BE2C (cell line): ENCODE data around the gene EXOC4.

Experiments
- DNase-seq: peaks from one replicate; pipeline ENCODE4 v3.0.0-alpha.2; 2020
- H3K27me3 ChIP-seq: fragments of 250-450 bp; sonication (Bioruptor Pico); 2 replicates; pipeline ENCODE4 v1.5.1; 2020; ENCODE audit warnings: mild to moderate bottlenecking
- H3K36me3 ChIP-seq: fragments of 250-450 bp; sonication (Bioruptor Pico); 2 replicates; pipeline ENCODE4 v1.5.1; 2020; ENCODE audit warnings: mild to moderate bottlenecking
- H3K4me1 ChIP-seq: fragments of 250-450 bp; sonication (Bioruptor Pico); 2 replicates; pipeline ENCODE4 v1.5.1; 2020
- H3K4me3 ChIP-seq: 2 replicates; pipeline ENCODE4 v1.5.1; 2011; ENCODE audit warnings: low read depth, low read length
- H3K9me3 ChIP-seq: fragments of 250-450 bp; sonication (Bioruptor Pico); 2 replicates; pipeline ENCODE4 v1.5.1; 2020
- TF ChIP-seq, protein P1 (sequence below): IDR thresholded peaks from 2 replicates; pipeline ENCODE4 v1.5.1; 2012; ENCODE audit warnings: mild to moderate bottlenecking, low read depth, low read length

The EXOC4 gene

DNA sequence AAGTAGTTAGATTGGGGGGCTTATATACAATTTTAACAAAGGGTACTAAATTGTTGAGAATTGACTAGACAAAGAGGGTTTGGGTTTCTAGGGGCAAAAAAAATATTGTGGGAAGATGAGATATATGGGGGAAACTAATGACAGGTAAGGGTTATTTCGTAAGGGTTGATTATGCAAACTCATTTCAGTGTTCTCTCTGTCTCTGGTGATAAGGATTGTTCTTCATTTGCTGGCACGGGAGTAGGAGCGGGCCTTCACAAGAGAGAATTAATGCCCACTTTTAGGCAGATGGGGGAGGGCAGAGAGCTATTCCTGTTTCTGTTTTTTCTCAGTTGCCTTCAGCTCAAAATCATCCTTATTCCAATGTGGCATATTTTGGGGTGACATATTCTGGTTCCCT, 258.4 kb downstream of the EXOC4 start:
- no peaks in the 10 kb centered on the region for H3K9me3 ChIP-seq

DNA sequence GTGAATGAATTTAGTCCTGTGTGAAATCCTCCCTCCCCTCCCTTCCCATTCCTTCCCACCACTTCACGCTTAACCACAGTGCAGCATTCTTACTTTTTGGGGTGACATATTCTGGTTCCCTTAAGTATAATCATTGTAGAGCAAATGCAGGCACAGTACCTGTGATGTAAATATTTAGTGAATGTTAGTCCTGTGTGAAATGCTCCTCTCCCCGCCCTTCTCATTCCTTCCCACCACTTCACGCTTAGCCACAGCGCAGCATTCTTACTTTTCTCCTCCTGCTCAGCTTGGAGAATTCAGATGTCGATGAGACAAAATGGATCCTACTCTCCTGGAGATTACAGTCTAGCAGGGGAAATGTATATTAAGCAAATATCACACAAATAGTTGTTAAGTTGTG, 258.8 kb downstream of the EXOC4 start:
- TF ChIP-seq, protein P1, sequence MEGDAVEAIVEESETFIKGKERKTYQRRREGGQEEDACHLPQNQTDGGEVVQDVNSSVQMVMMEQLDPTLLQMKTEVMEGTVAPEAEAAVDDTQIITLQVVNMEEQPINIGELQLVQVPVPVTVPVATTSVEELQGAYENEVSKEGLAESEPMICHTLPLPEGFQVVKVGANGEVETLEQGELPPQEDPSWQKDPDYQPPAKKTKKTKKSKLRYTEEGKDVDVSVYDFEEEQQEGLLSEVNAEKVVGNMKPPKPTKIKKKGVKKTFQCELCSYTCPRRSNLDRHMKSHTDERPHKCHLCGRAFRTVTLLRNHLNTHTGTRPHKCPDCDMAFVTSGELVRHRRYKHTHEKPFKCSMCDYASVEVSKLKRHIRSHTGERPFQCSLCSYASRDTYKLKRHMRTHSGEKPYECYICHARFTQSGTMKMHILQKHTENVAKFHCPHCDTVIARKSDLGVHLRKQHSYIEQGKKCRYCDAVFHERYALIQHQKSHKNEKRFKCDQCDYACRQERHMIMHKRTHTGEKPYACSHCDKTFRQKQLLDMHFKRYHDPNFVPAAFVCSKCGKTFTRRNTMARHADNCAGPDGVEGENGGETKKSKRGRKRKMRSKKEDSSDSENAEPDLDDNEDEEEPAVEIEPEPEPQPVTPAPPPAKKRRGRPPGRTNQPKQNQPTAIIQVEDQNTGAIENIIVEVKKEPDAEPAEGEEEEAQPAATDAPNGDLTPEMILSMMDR, result no peak
- H3K4me3 ChIP-seq, result no peak overlapping the region
- no peaks in the 10 kb centered on the region for H3K36me3 ChIP-seq

More for the DNA sequence above, 258.4 kb downstream of the EXOC4 start:
- no peaks in the 10 kb centered on the region for H3K27me3 ChIP-seq
- H3K36me3 ChIP-seq, result no peaks in the 10 kb centered on the region
- DNase-seq, result no peak
- H3K4me3 ChIP-seq, result no peak overlapping the region
- TF ChIP-seq, protein P1, result no peak
- H3K4me1 ChIP-seq, result no peaks in the 10 kb centered on the region

DNA sequence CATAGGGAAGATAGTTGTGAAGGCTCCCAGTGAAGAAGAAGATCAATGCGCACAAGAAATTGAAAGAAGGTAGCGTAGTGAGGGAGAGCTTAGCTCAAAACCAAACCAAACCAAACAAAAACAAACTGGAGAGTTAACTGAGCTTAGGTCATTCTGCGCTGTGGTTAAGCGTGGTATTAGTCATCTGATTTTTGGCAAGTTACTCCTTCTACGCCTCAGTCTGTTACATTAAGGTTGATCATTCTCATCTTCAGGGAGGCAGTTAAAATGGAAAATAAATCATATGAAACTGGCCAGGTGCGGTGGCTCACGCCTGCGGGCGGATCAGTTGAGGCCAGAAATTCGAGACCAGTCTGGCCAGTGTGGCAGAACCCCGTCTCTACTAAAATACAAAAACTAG, 259.7 kb downstream of the EXOC4 start:
- TF ChIP-seq, protein P1, result no peak
- no peak for DNase-seq
- H3K36me3 ChIP-seq, result no peaks in the 10 kb centered on the region

More for the DNA sequence above, 258.8 kb downstream of the EXOC4 start:
- DNase-seq, result no peak
- H3K9me3 ChIP-seq, result no peaks in the 10 kb centered on the region
- H3K4me1 ChIP-seq, result no peaks in the 10 kb centered on the region
- no peaks in the 10 kb centered on the region for H3K27me3 ChIP-seq

DNA sequence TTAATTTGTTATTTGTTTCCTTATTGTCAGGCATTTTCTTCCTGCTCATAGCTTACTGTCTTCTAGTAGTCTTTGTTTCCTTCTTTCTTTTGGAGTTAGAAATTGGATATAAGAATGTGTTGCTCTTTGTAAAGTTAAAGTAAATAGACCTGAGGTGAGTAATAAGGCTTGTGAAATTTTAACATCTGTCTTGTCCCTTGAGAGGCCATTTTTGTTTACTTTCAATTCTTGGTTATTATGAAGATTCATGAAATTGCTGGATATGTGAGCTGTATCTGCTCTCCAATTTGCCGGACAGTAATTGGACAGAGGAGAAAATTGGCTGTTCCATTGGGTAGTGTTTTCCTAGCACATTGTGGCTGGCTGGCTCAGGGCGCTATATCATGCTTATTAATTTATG, 260.7 kb downstream of the EXOC4 start:
- no peaks in the 10 kb centered on the region for H3K27me3 ChIP-seq
- no peak overlapping the region for H3K4me3 ChIP-seq
- no peaks in the 10 kb centered on the region for H3K9me3 ChIP-seq
- no peak for DNase-seq
- no peaks in the 10 kb centered on the region for H3K4me1 ChIP-seq
- TF ChIP-seq, protein P1, result no peak
- no peaks in the 10 kb centered on the region for H3K36me3 ChIP-seq

More for the DNA sequence above, 259.7 kb downstream of the EXOC4 start:
- no peaks in the 10 kb centered on the region for H3K27me3 ChIP-seq
- H3K9me3 ChIP-seq, result no peaks in the 10 kb centered on the region
- H3K4me1 ChIP-seq, result no peaks in the 10 kb centered on the region
- H3K4me3 ChIP-seq, result no peak overlapping the region

DNA sequence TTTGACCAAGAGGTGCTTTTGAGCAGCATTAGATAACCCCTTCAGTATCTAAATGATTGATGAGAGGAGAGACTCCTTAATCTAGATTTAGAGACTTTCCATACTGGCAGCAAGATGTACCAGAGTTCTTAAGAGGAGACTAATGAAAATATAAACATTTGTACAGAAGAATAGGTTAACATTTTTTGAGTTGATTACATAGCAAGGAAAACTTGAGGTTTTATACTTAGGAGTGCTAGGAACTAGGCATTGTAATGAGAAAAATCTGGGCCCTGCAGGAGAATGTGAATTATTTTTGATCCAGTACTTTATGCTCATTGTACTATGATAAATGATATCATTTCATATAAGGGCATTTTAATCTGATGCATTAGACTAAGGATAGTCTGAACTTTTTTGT, 261.7 kb downstream of the EXOC4 start:
- Histone ChIP-seq H3K36me3 (no peaks in the 10 kb centered on the region), H3K4me3 (no peak overlapping the region), H3K4me1 (no peaks in the 10 kb centered on the region), H3K27me3 (no peaks in the 10 kb centered on the region), H3K9me3 (no peaks in the 10 kb centered on the region)
- DNase-seq, result no peak
- TF ChIP-seq, protein P1, result no peak

DNA sequence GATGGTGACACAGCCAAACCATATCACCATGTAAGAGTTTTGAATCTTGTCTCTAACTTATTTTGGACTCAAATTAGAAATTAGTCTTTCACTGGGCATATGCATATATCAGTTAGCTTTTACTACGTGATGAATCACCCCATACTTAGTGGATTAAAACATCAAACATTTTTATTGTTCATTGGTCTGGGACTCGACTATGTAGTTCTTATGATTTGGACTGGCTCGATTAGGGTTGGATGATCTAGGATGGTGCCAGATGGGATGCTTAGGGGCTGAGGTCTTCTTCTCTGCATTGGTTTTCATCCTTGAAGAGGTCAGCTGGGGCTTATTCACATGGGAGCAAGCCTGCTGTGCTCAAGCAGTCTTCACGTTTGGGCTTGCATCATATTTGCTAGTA, 264.9 kb downstream of the EXOC4 start:
- no peak overlapping the region for H3K4me3 ChIP-seq
- H3K27me3 ChIP-seq, result no peaks in the 10 kb centered on the region
- TF ChIP-seq, protein P1, result no peak
- H3K4me1 ChIP-seq, result no peaks in the 10 kb centered on the region
- H3K36me3 ChIP-seq, result no peaks in the 10 kb centered on the region
- DNase-seq, result no peak
- no peaks in the 10 kb centered on the region for H3K9me3 ChIP-seq
